Keratinocyte (primary cell): ENCODE measurements around the gene GFOD1. TPM values are rescaled to one million over a fixed set of nuclear protein-coding genes. Genes with fewer than 3 reads are reported as not detected.

Source experiments
- DNase-seq: peaks from one replicate; pipeline ENCODE4 v3.0.0-alpha.2; 2011; ENCODE audit warnings: low read depth, missing footprints, low spot score
- FAIRE-seq: peaks from 2 replicates; lab custom pipeline; 2011; peaks lifted over from hg19 to GRCh38; lab: Jason Lieb, UNC
- H2AFZ ChIP-seq: 2 replicates; pipeline ENCODE4 v1.6.0; 2012; ENCODE audit warnings: low read length, control low read depth, inconsistent platforms; ENCODE audit not compliant: control insufficient read depth
- H3K27ac ChIP-seq: 2 replicates; pipeline ENCODE4 v1.5.1; 2011; ENCODE audit warnings: low read length; ENCODE audit not compliant: control insufficient read depth, insufficient read depth
- H3K27me3 ChIP-seq: 3 replicates; pipeline ENCODE4 v1.6.0; 2011; ENCODE audit warnings: low read length; ENCODE audit not compliant: control insufficient read depth, insufficient read depth; ENCODE audit errors: extremely low read depth
- H3K36me3 ChIP-seq, 2 experiments: 2 replicates in 1 of 2; 3 replicates in 1 of 2; pipeline ENCODE4 v1.5.1; 2011; ENCODE audit warnings: low read length in 2 of 2, mild to moderate bottlenecking in 1 of 2; ENCODE audit not compliant: control insufficient read depth in 2 of 2, insufficient read depth in 2 of 2; ENCODE audit errors: extremely low read depth in 1 of 2
- H3K4me1 ChIP-seq: 3 replicates; pipeline ENCODE4 v1.5.1; 2011; ENCODE audit warnings: low read length; ENCODE audit not compliant: control insufficient read depth, insufficient read depth; ENCODE audit errors: extremely low read depth
- H3K4me2 ChIP-seq: 3 replicates; pipeline ENCODE4 v1.6.0; 2011; ENCODE audit warnings: low read depth, low read length; ENCODE audit not compliant: control insufficient read depth, insufficient read depth; ENCODE audit errors: extremely low read depth
- H3K4me3 ChIP-seq, 3 experiments: fragments of 200-600 bp in 1 of 3; sonication (generic) in 1 of 3; 2 replicates in 2 of 3; 3 replicates in 1 of 3; pipeline ENCODE4 v1.5.1; 2011 to 2016; ENCODE audit warnings: low read length in 3 of 3, mild to moderate bottlenecking in 3 of 3, control low read depth in 2 of 3, inconsistent platforms in 1 of 3, low read depth in 1 of 3, mixed read lengths in 1 of 3, mixed run types in 1 of 3, moderate library complexity in 1 of 3; ENCODE audit not compliant: control insufficient read depth in 2 of 3, insufficient read depth in 2 of 3; ENCODE audit errors: extremely low read depth in 1 of 3
- H3K79me2 ChIP-seq: 2 replicates; pipeline ENCODE4 v1.6.0; 2012; ENCODE audit warnings: low read length; ENCODE audit not compliant: control insufficient read depth, insufficient read depth
- H3K9ac ChIP-seq: 3 replicates; pipeline ENCODE4 v1.6.0; 2011; ENCODE audit warnings: low read length; ENCODE audit not compliant: control insufficient read depth, insufficient read depth; ENCODE audit errors: extremely low read depth
- H3K9me1 ChIP-seq: 3 replicates; pipeline ENCODE4 v1.6.0; 2011; ENCODE audit warnings: low read length; ENCODE audit not compliant: control insufficient read depth, insufficient read depth; ENCODE audit errors: extremely low read depth
- H3K9me3 ChIP-seq: 2 replicates; pipeline ENCODE4 v1.5.1; 2012; ENCODE audit warnings: low read depth, low read length; ENCODE audit not compliant: control insufficient read depth
- H4K20me1 ChIP-seq: 3 replicates; pipeline ENCODE4 v1.6.0; 2011; ENCODE audit warnings: low read length; ENCODE audit not compliant: control insufficient read depth, insufficient read depth; ENCODE audit errors: extremely low read depth
- EZH2 ChIP-seq: IDR thresholded peaks from one replicate; pipeline ENCODE4 v1.6.1; 2012; ENCODE audit warnings: inconsistent platforms, mild to moderate bottlenecking, low read length, moderate library complexity
- dilution Hi-C: fragments of 300-500 bp; cut with MboI; formaldehyde crosslinking; loops from one replicate; pipeline ENCODE4 v1.7.0; 2020; ENCODE audit warnings: low sequenced_read_pairs; ENCODE audit not compliant: extremely low pct_ligation_motif_present
- polyA plus RNA-seq, 5 experiments: library from polyadenylated mRNA; depleted of rRNA in 3 of 5; stranded (reverse) in 3 of 5; stranded (forward) in 1 of 5; unstranded in 1 of 5; fragments of >200 nt; gene quantifications; 1 replicate in 1 of 5; 2 replicates in 3 of 5; 3 replicates in 1 of 5; pipeline versions ENCODE4 v1.2.1 to v1.2.3, GENCODE V29; 2011 to 2012; ENCODE audit warnings: missing spikeins in 2 of 5, low read depth in 1 of 5, low replicate concordance in 1 of 5
- TF ChIP-seq, protein P1 (sequence below), 3 experiments: IDR thresholded peaks in 1 of 3; conservative IDR thresholded peaks in 1 of 3; optimal IDR thresholded peaks in 1 of 3; 2 replicates in 2 of 3; 3 replicates in 1 of 3; pipeline versions ENCODE3 to v1.5.1; 2011; ENCODE audit warnings: low read length in 3 of 3, mild to moderate bottlenecking in 3 of 3, moderate library complexity in 2 of 3, control low read depth in 1 of 3, inconsistent platforms in 1 of 3; ENCODE audit not compliant: insufficient read depth in 2 of 3; ENCODE audit errors: extremely low read depth in 1 of 3

The GFOD1 gene
- polyA plus RNA-seq, 1 donor (not counting 4 experiments of a cell fraction or from before 2014, with no cell fraction given): 7.2 TPM

DNA sequence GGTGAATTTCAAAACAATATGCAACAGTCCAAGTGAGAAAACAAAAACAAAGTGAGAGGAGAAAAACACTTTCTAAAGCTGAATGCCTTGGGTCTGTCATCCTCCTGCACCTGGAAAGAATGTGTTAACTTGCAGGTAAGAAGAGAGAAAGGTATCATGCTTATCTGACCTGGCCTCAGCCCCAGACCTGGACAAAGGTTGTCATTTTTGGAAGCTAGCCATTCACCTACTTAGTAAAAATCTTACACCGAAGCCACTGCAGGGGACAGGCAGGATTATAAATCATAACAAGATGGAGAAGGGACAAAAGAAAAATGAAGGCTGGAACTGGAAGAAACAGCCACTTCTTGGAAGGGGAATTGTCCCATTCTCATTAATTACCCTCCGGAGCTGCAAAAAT lies 69.4 kb downstream of the GFOD1 start:
- H3K27ac ChIP-seq: no peak overlapping the region
- H3K4me2 ChIP-seq: no peak overlapping the region
- H3K9me3 ChIP-seq: no peaks in the 10 kb centered on the region
- TF ChIP-seq EZH2: no peak
- TF ChIP-seq, protein P1, sequence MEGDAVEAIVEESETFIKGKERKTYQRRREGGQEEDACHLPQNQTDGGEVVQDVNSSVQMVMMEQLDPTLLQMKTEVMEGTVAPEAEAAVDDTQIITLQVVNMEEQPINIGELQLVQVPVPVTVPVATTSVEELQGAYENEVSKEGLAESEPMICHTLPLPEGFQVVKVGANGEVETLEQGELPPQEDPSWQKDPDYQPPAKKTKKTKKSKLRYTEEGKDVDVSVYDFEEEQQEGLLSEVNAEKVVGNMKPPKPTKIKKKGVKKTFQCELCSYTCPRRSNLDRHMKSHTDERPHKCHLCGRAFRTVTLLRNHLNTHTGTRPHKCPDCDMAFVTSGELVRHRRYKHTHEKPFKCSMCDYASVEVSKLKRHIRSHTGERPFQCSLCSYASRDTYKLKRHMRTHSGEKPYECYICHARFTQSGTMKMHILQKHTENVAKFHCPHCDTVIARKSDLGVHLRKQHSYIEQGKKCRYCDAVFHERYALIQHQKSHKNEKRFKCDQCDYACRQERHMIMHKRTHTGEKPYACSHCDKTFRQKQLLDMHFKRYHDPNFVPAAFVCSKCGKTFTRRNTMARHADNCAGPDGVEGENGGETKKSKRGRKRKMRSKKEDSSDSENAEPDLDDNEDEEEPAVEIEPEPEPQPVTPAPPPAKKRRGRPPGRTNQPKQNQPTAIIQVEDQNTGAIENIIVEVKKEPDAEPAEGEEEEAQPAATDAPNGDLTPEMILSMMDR (optimal IDR thresholded peaks at IDR 0.05 in 1 of 3, IDR thresholded peaks at IDR 0.05 in 1 of 3, conservative IDR thresholded peaks at IDR 0.05 in 1 of 3; ENCODE audit: extremely low read depth in 1 of 3, insufficient read depth in 2 of 3, low read length in 3 of 3): no peak
- H3K27me3 ChIP-seq: no peaks in the 10 kb centered on the region
- dilution Hi-C loops: no loop called here
- no peaks in the 10 kb centered on the region for H4K20me1 ChIP-seq
- H3K36me3 ChIP-seq: peaks cover 0 to 5% of the 10 kb centered on the region in 2 experiments
- no peaks in the 10 kb centered on the region for H3K4me1 ChIP-seq
- no peaks in the 10 kb centered on the region for H3K9me1 ChIP-seq
- FAIRE-seq: no peak
- no peak overlapping the region for H3K4me3 ChIP-seq
- H2AFZ ChIP-seq: no peak overlapping the region
- DNase-seq: no peak
- peaks cover 5% of the 10 kb centered on the region for H3K79me2 ChIP-seq
- H3K9ac ChIP-seq: no peak overlapping the region

DNA sequence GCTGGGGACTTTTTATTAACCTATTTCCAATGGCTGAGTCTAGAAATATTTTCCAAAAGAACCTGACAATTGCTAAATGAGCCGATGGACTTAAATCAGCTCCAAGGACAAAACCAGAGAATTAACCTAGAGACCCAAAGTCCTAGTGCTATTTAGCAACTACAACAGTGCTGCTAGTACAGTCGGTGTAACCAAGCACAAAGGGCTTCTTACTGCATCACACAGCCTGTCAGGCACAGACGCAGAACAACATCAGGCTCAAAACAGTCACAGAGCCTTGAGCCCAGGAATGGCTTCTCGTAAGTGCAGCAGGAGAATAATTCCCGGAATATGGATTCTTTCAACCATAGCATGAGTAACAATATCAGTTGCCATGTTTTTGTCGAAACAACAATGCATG lies 70.0 kb downstream of the GFOD1 start:
- dilution Hi-C loops: no loop called here
- Histone ChIP-seq H3K9me1 (no peaks in the 10 kb centered on the region), H3K4me2 (no peak overlapping the region), H3K36me3 (peaks cover 0 to 5% of the 10 kb centered on the region in 2 experiments), H3K9ac (no peak overlapping the region), H3K79me2 (peaks cover 5% of the 10 kb centered on the region), H3K4me1 (no peaks in the 10 kb centered on the region), H4K20me1 (no peaks in the 10 kb centered on the region), H2AFZ (no peak overlapping the region), H3K27me3 (no peaks in the 10 kb centered on the region), H3K27ac (no peak overlapping the region), H3K9me3 (no peaks in the 10 kb centered on the region), H3K4me3 (no peak overlapping the region)
- DNase-seq (no peak), FAIRE-seq (no peak)
- TF ChIP-seq, protein P1 (optimal IDR thresholded peaks at IDR 0.05 in 1 of 3, IDR thresholded peaks at IDR 0.05 in 1 of 3, conservative IDR thresholded peaks at IDR 0.05 in 1 of 3; ENCODE audit: extremely low read depth in 1 of 3, insufficient read depth in 2 of 3, low read length in 3 of 3): no peak
- no peak for TF ChIP-seq EZH2
